NT2/D1 (cell line): ENCODE measurements around the gene ELK3.

Experiments
- SUZ12 ChIP-seq: IDR thresholded peaks from 2 replicates; pipeline ENCODE4 v1.6.1; 2011; ENCODE audit not compliant: insufficient read length, insufficient read depth; ENCODE audit errors: extremely low read depth
- YY1 ChIP-seq: IDR thresholded peaks from 2 replicates; pipeline ENCODE4 v1.6.1; 2011; ENCODE audit not compliant: insufficient read length, insufficient read depth

GRCh38 chr12:96303653-96304052, 109.5 kb downstream of the ELK3 start:
- TF ChIP-seq YY1 (no peak), SUZ12 (no peak)
